NCI-H2196 treated with DMSO at 0.1 percent for 48 hours (cell line): ENCODE data around the gene CCR6.
"Not testable (repeated sequence)": the region's sequence is repeated elsewhere in the genome, so short reads cannot be mapped to it uniquely, and the experiment has no call there.

ENCODE experiments used
- DNase-seq: peaks from one replicate; lab custom pipeline; 2025; ENCODE audit not compliant: unreplicated experiment; lab: John Stamatoyannopoulos, UW

CCR6 gene

DNA sequence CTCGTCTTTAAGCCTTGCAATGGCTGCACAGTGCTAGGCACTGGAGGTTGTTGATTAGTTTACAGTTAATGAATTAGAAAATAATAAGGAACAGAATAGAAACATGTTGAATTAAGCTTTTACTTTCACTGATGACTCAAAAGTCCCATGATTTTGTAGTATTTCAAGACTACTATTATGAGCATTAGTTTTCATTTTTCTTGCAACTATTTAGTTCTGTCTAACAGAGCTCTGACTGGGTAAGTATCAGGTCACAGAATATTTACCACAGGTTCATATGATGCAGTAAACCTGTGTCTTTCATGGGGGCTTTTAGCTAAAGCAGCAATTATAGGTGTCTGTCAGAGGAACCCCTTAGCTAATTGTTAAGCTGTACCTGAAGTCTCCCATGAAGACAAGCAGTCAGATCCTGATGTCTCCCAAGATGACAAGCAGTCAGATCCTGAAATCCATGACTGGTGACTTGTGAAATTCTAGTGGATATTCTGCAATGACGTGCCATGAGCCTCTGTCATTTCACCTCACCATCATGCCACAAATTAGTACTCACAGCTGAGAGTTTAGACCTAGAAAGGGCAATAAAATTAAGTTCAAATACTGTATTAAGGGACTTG lies 43.1 kb downstream of the CCR6 start:
- no peak for DNase-seq

DNA sequence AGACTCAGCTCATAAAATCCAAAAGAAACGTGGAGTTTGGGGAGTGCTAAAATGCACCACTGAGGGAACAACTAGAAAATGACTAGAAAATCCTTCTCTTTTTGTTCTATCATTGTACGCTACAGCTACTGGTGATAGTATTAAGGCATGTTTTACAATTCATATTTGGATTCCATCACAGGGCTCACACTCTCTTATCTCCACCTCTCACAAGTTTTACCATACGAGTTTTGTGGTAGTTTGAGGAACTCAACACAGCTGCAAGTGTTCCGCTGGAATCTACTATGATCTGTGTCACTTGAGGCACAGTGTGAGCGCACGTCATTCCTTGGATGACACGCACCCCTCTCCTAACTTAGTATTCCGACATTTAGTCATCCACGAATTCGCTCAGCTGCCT lies 44.8 kb downstream of the CCR6 start:
- not testable (repeated sequence) for DNase-seq

DNA sequence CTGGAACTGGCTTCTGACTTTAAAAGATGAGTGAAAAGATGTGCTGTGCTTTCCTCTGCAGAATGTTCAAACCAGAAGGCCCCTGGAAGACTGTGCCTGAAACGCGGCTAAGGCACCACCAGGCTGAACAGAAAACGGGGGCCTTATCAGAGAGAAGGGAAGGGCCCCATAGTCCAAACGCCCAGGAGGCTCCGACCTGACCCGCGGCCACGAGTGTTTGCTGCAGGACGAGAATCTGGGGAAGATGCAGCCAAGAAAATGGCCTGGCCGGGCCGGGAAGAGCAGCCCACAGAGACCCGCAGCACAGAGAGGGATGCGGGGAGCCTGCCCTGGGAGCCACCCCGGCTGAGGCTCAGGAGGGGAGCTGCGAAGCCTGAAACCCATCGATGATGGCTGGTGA lies 45.4 kb downstream of the CCR6 start:
- DNase-seq, result not testable (repeated sequence)

DNA sequence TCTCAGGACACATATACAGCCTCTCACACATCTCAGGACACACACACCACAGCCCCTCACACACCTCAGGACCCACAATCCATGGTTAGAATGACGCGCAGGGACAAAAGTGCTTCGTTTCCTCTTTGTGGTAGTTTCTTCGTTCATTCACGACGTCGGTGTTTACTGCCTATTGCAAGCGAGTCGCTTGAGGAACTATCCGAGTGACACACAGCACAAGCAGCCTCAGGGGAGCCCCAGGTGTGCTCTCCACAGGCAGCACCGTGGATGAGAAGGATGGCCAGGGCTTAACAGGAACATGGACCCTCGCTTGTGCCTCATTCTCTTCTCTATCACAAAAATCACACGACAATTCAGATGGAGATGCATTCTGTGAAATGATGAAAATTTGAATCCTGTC lies 47.0 kb downstream of the CCR6 start:
- DNase-seq, result not testable (repeated sequence)

DNA sequence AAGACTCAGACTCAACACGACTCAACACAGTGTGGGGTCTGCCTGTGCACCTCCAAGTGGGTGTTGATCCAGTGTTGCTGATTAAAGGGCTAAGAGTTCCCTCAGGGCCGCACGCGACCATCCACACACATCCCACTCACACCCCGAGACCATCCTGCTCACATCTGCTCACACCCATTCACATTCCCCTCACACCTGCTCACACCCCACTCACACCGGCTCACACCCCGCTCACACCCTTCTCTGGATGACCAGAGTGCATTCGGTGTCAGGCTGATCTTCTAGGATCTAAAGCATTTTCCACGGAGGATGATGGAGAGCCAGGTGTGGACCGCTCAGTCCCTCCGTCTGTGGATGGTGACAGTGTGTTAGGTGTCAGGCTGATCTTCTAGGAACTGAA lies 48.4 kb downstream of the CCR6 start:
- DNase-seq, result not testable (repeated sequence)

DNA sequence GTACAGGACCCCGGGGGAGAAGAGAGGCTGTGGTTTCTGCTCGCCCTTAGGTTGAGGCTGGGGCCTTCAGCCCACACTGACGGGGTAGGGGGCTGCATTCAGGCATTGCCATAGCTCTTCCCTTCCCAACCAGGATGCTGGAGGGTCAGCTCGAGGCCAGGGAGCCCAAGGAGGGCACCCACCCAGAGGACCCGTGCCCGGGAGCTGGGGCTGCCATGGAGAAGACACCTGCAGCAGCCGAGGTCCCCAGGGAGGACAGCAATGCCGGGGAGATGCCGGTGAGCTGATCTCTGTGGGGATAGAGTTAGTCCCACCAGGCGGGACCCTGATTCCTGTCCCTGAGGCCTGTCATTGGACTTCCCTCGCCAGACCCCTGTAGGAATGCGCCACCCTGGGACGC lies 49.1 kb downstream of the CCR6 start:
- DNase-seq, result not testable (repeated sequence)

DNA sequence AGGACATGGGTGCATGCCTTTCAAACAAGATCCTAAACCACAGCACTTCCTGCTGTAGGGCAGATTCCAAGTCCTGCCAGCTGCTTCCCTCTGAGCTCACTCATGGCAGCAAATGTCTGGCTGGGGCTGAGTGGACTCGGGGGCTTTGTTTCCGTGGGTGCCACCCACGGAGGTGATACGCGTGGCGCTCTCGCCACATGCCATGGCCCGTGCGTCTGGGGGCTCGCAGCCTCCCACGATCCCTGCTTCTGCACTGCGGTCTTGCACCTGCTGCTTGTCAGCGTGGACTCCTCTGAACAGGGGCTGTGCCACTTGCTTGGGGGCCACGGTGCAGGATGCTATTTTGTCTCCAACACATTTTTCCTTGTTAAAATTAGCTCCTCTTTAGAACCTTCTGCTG lies 54.4 kb downstream of the CCR6 start:
- not testable (repeated sequence) for DNase-seq

DNA sequence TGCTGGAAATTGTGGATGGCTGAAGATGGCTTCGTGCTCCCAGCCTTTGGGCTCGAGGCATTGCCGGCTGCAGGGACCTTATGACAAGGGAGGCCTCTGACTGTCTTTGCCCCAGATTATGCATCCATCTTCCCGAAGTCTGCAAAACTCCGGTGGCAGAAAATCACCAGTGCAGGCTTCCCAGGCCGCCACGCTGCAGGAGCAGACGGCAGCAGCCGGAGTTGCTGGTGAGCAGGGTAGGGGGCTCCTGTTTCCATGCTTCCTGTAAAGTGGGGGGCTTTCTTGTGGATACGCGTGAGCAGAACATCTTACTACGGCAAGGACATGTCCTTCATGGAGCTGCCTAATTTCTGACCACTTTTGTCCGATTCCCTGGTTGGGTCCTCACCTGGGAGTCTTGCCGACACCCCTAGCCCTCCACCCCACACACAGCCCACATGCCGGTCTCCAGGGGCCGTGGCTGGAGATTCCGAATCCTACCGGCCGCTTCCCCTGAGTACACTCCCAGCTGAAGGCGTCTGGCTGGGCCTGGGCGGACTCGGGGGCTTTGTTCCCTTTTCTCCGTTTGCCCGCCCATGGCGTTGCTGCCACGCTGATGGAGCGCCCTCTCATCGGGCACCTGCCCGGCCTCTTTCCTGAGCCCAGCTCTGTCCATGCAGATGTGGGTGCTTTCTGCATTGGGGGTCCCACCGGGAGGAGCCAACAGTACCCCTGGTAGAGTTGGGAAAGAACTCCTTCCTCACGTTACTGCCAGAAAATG lies 56.2 kb downstream of the CCR6 start:
- DNase-seq, result not testable (repeated sequence)

DNA sequence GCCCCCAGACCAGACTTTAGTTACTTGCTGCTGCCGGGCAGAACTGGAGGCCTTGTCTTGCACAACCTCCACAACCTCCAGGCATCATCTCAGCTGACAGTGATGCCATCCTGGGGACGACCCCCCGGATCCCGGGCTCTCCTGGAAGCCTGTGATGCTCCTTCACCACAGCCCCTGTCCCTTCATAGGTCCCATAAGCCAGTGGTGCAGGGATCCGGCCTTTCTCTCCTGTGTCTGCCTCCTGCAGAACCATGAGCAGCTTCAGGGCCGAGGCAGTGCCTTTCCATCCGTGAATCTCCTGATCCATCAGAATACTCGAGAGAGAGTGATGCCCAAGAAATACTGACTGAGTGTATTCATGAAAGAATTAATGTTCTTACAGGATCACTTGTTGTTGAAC lies 57.2 kb downstream of the CCR6 start:
- DNase-seq, result not testable (repeated sequence)

DNA sequence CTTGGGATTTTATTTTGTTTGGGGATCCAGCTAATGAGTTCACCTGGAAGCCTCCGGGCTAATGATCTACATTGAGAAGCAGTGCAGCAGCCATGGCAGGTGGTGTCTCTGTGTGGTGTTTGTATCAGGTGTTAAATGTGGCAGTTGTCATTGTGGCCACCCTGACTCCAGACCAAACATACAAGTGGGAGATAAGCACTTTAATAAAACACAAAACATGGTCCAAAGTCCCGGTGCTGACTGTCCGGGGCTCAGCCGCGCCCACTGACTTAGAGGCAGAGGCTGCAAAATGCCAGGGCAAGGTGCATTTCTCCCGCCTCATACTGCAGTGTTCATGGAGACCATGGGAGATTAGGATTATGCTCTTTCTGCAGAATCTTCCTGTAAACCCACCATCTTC lies 58.5 kb downstream of the CCR6 start:
- DNase-seq, result not testable (repeated sequence)

DNA sequence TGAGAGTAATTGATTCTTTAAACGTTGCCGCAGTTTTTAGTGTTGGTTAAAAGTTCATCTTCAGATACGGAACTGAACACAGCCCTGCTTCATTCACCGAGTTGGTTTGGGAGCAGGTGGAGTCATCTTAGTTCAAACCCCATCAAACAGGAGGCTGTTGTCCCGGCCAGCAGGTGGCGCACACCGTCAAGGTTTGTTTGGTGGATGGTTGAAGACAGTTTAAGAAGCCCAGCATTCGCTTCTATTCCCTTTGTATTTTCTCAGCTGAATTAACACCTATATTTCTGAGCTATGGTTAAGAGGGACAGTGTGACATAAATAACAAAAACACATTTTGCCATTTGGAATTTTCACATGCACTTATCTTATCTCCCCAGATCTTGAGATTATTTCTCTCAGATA lies 60.0 kb downstream of the CCR6 start:
- not testable (repeated sequence) for DNase-seq

DNA sequence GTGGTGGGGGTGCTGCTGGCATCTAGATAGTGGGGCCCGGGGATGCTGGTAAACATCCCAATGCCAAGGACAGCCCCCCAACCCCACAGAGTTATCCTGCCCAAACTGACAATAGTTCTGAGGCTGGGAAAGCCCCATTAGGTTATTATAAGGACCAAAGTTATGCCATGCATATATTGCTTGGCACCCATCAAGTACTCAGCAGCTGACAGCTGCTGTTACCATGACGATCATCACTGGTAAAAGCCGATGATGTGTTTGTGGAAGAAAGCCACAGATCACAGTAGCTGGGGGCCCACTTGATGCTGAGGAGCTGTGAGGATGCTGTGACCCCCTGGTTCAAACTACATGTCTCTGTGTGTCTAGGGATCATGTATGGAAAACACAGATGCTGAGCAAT lies 62.2 kb downstream of the CCR6 start:
- DNase-seq, result not testable (repeated sequence)

DNA sequence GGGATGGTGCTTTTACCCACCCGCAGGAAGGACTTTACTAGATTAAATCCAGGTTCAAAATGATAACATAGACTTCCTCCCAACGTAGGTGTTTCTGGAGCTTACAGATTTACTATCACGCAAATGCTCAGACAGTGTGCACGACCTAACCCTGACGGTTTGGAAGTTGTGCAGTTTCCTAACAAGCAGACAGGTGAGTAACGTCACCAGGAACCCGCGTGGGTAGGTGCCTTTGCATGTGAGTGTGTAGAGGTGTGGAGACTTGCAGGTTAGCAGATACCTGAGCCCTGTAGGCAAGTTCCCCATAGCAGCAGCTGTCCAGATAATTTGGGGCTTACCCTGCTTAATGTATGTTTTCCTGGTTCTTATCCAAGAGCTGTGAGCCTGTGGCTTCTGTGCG lies 64.4 kb downstream of the CCR6 start:
- DNase-seq, result not testable (repeated sequence)
